ENCODE results near the gene FADS3. TPM values are rescaled to one million over a fixed set of nuclear protein-coding genes. Genes with fewer than 3 reads are reported as not detected.

FADS3 gene
- total and polyA plus RNA-seq, 7 experiments from 2014 or later, result 0.31 to 8.6 (median 2.1) TPM

GRCh38 chr11:61905067-61905696 is 13.8 kb upstream of the FADS3 start:
- no peaks in the 10 kb centered on the region for H3K36me3 Mint-ChIP-seq
- no peaks in the 10 kb centered on the region for H3K36me3 ChIP-seq (ENCODE audit: control insufficient read depth in 2 of 3, insufficient read depth in 3 of 3, low read length in 3 of 3)
- CTCF ChIA-PET, result interaction anchor here (0.7 to 1.7 kb wide), 3 partner anchors 42 to 202 kb away, joined by 4 to 9 read pairs (median 4); no protein-coding TSS in a partner anchor
- ATAC-seq, result no peak
- H3K4me3 ChIP-seq (ENCODE audit: low read length), result no peak overlapping the region
- intact Hi-C loops (cut with micrococcal nuclease), result no loop called here
- H3K27me3 Mint-ChIP-seq, result peaks cover 0 to 4% (median 0%) of the 10 kb centered on the region in 5 donors
- no peaks in the 10 kb centered on the region for H3K9me3 Mint-ChIP-seq
- no peaks in the 10 kb centered on the region for H3K27me3 ChIP-seq (ENCODE audit: control insufficient read depth in 2 of 2, insufficient read depth in 2 of 2, low read length in 2 of 2)
- H3K27ac ChIP-seq (ENCODE audit: low read depth, low read length), result no peak overlapping the region
- no peaks in the 10 kb centered on the region for H3K4me1 Mint-ChIP-seq
- no peaks in the 10 kb centered on the region for H3K9me3 ChIP-seq (ENCODE audit: control insufficient read depth in 2 of 3, low read length in 3 of 3)
- no peaks in the 10 kb centered on the region for H3K4me1 ChIP-seq (ENCODE audit: control insufficient read depth in 2 of 2, insufficient read depth in 2 of 2, low read length in 2 of 2)
- POLR2A ChIA-PET, result no interaction called here
- DNase-seq, result no peak
- no peak overlapping the region for H3K27ac Mint-ChIP-seq
- no peak overlapping the region for H3K4me3 Mint-ChIP-seq

DNA sequence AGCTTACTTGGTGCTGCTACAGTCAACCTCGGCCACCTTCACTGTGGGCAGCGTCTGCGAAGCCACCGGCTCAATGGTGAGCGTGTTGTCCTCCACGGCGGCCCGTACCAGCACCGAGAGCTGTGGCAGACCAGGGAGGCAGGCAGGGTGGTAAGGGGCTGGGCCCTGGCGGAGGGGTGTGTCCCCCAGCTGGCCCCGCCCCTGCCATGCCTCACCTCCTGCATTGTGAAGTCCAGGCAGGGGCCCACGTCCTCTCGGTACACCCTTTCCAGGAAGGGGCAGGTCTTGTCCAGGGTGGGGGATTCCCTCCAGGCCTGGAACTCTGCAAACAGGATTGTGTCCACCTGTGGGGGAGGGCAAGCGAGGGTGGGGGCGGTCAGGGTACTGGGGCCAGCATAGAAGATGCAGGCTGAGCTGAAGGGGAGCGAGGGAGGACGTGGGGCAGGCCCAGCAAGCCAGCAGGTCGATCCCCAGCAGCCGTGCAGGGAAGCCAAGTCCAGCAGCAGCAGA is 13.2 kb upstream of the FADS3 start:
- Mint-ChIP-seq H3K4me3 (no peak overlapping the region), H3K27ac (no peak overlapping the region), H3K4me1 (no peaks in the 10 kb centered on the region), H3K36me3 (no peaks in the 10 kb centered on the region), H3K9me3 (no peaks in the 10 kb centered on the region), H3K27me3 (peaks cover 0 to 4% (median 0%) of the 10 kb centered on the region in 5 donors)
- no peaks in the 10 kb centered on the region for H3K27me3 ChIP-seq (ENCODE audit: control insufficient read depth in 2 of 2, insufficient read depth in 2 of 2, low read length in 2 of 2)
- no peak overlapping the region for H3K27ac ChIP-seq (ENCODE audit: low read depth, low read length)
- no peak overlapping the region for H3K4me3 ChIP-seq (ENCODE audit: low read length)
- ChIA-PET CTCF (interaction anchor here (0.7 to 1.7 kb wide), 3 partner anchors 42 to 203 kb away, joined by 4 to 9 read pairs (median 4); no protein-coding TSS in a partner anchor), POLR2A (no interaction called here)
- DNase-seq, result peak in 1 of 9 donors; percentile 37
- intact Hi-C loops (cut with micrococcal nuclease), result no loop called here
- ATAC-seq, result no peak
- H3K9me3 ChIP-seq (ENCODE audit: control insufficient read depth in 2 of 3, low read length in 3 of 3), result no peaks in the 10 kb centered on the region
- H3K4me1 ChIP-seq (ENCODE audit: control insufficient read depth in 2 of 2, insufficient read depth in 2 of 2, low read length in 2 of 2), result no peaks in the 10 kb centered on the region
- H3K36me3 ChIP-seq (ENCODE audit: control insufficient read depth in 2 of 3, insufficient read depth in 3 of 3, low read length in 3 of 3), result no peaks in the 10 kb centered on the region

GRCh38 chr11:61903845-61904244 is 12.5 kb upstream of the FADS3 start:
- ChIA-PET CTCF (interaction anchor here (1.0 to 1.7 kb wide), 3 partner anchors 43 to 204 kb away, joined by 4 to 9 read pairs (median 4); no protein-coding TSS in a partner anchor), POLR2A (no interaction called here)
- no peaks in the 10 kb centered on the region for H3K9me3 Mint-ChIP-seq
- intact Hi-C loops (cut with micrococcal nuclease), result no loop called here
- Histone ChIP-seq H3K9me3 (ENCODE audit: control insufficient read depth in 2 of 3, low read length in 3 of 3) (no peaks in the 10 kb centered on the region), H3K27me3 (ENCODE audit: control insufficient read depth in 2 of 2, insufficient read depth in 2 of 2, low read length in 2 of 2) (no peaks in the 10 kb centered on the region), H3K4me1 (ENCODE audit: control insufficient read depth in 2 of 2, insufficient read depth in 2 of 2, low read length in 2 of 2) (peaks cover 4% of the 10 kb centered on the region in 2 donors), H3K4me3 (ENCODE audit: low read length) (no peak overlapping the region), H3K27ac (ENCODE audit: low read depth, low read length) (no peak overlapping the region), H3K36me3 (ENCODE audit: control insufficient read depth in 2 of 3, insufficient read depth in 3 of 3, low read length in 3 of 3) (no peaks in the 10 kb centered on the region)
- peaks cover 4 to 7% (median 5%) of the 10 kb centered on the region in 7 donors for H3K4me1 Mint-ChIP-seq
- no peak overlapping the region for H3K4me3 Mint-ChIP-seq
- peak overlapping the region in 1 of 9 donors; percentile 8 for H3K27ac Mint-ChIP-seq
- ATAC-seq (no peak), DNase-seq (no peak)
- H3K36me3 Mint-ChIP-seq, result no peaks in the 10 kb centered on the region
- peaks cover 0 to 4% (median 0%) of the 10 kb centered on the region in 5 donors for H3K27me3 Mint-ChIP-seq

- intact Hi-C loops (cut with micrococcal nuclease), result no loop called here
- Mint-ChIP-seq H3K27ac (no peak overlapping the region), H3K36me3 (no peaks in the 10 kb centered on the region), H3K4me3 (no peak overlapping the region), H3K9me3 (no peaks in the 10 kb centered on the region), H3K27me3 (peaks cover 0 to 4% (median 0%) of the 10 kb centered on the region in 5 donors), H3K4me1 (peaks cover 4 to 7% (median 5%) of the 10 kb centered on the region in 7 donors)
- ATAC-seq (no peak), DNase-seq (no peak)
- Histone ChIP-seq H3K9me3 (ENCODE audit: control insufficient read depth in 2 of 3, low read length in 3 of 3) (no peaks in the 10 kb centered on the region), H3K4me1 (ENCODE audit: control insufficient read depth in 2 of 2, insufficient read depth in 2 of 2, low read length in 2 of 2) (peaks cover 4% of the 10 kb centered on the region in 2 donors), H3K4me3 (ENCODE audit: low read length) (no peak overlapping the region), H3K27ac (ENCODE audit: low read depth, low read length) (no peak overlapping the region), H3K27me3 (ENCODE audit: control insufficient read depth in 2 of 2, insufficient read depth in 2 of 2, low read length in 2 of 2) (no peaks in the 10 kb centered on the region), H3K36me3 (ENCODE audit: control insufficient read depth in 2 of 3, insufficient read depth in 3 of 3, low read length in 3 of 3) (no peaks in the 10 kb centered on the region)
- POLR2A ChIA-PET, result no interaction called here
- CTCF ChIA-PET, result interaction anchor here (1.1 to 8.2 kb wide), 2 partner anchors 10 to 180 kb away, joined by 3 to 206 read pairs; no protein-coding TSS in a partner anchor
Measured at GRCh38 chr11:61902313-61902712, 11.0 kb upstream of the FADS3 start.

DNA sequence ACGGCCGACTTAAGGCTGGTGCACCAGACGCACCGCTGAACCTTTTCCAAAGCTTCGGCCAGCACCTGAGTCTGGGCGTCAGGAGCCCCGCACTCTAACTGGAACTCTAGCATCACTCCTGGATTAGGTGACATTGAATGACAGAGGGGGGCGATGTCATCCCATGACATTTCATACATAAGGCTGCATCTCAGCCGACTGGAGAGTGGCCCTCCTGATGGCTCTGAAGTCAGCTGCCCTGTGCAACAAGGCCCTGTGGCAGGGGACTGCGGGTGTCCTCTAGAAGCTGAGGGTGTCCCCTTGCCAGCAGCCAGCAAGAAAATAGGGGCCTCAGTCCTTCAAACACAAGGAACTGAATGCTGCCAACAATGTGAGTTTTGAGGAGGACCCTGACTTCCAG is 10.1 kb upstream of the FADS3 start:
- intact Hi-C loops (cut with micrococcal nuclease), result no loop called here
- H3K4me1 ChIP-seq (ENCODE audit: control insufficient read depth in 2 of 2, insufficient read depth in 2 of 2, low read length in 2 of 2), result peaks cover 4% of the 10 kb centered on the region in 2 donors
- H3K9me3 ChIP-seq (ENCODE audit: control insufficient read depth in 2 of 3, low read length in 3 of 3), result no peaks in the 10 kb centered on the region
- Mint-ChIP-seq H3K4me1 (peaks cover 4 to 7% (median 5%) of the 10 kb centered on the region in 7 donors), H3K36me3 (no peaks in the 10 kb centered on the region), H3K27ac (no peak overlapping the region), H3K27me3 (peaks cover 0 to 4% (median 0%) of the 10 kb centered on the region in 5 donors), H3K4me3 (no peak overlapping the region), H3K9me3 (no peaks in the 10 kb centered on the region)
- ATAC-seq, result no peak
- POLR2A ChIA-PET, result no interaction called here
- no peak for DNase-seq
- no peaks in the 10 kb centered on the region for H3K36me3 ChIP-seq (ENCODE audit: control insufficient read depth in 2 of 3, insufficient read depth in 3 of 3, low read length in 3 of 3)
- no peak overlapping the region for H3K27ac ChIP-seq (ENCODE audit: low read depth, low read length)
- H3K4me3 ChIP-seq (ENCODE audit: low read length), result no peak overlapping the region
- CTCF ChIA-PET, result interaction anchor here (1.1 to 8.2 kb wide), 5 partner anchors 9 to 207 kb away, joined by 3 to 206 read pairs (median 22); no protein-coding TSS in a partner anchor
- no peaks in the 10 kb centered on the region for H3K27me3 ChIP-seq (ENCODE audit: control insufficient read depth in 2 of 2, insufficient read depth in 2 of 2, low read length in 2 of 2)

DNA sequence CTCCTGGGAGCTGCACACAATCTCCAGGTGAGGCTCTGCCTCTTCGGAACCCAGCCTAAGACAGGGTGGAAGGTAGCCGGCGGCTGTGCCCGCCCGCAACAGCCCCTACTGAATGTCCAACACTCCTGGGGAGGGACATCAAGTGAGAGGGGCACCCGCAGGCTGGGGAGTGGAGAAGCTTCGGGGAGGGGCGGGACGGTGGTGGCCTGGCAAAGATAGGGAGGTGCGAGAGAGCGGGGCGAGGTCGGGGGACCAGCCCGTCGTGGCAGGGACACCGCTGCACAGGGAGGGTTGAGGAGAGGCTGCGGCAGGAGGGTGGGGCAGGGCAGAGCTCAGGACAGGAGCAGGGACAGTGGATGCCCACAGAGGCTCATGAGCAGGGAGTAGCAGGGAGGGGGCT is 8.9 kb upstream of the FADS3 start:
- Histone ChIP-seq H3K4me1 (ENCODE audit: control insufficient read depth in 2 of 2, insufficient read depth in 2 of 2, low read length in 2 of 2) (peaks cover 4% of the 10 kb centered on the region in 2 donors), H3K9me3 (ENCODE audit: control insufficient read depth in 2 of 3, low read length in 3 of 3) (no peaks in the 10 kb centered on the region), H3K27ac (ENCODE audit: low read depth, low read length) (no peak overlapping the region), H3K27me3 (ENCODE audit: control insufficient read depth in 2 of 2, insufficient read depth in 2 of 2, low read length in 2 of 2) (no peaks in the 10 kb centered on the region), H3K4me3 (ENCODE audit: low read length) (no peak overlapping the region), H3K36me3 (ENCODE audit: control insufficient read depth in 2 of 3, insufficient read depth in 3 of 3, low read length in 3 of 3) (no peaks in the 10 kb centered on the region)
- intact Hi-C loops (cut with micrococcal nuclease), result no loop called here
- CTCF ChIA-PET, result interaction anchor here (0.6 to 8.2 kb wide), 7 partner anchors 9 to 208 kb away, joined by 4 to 206 read pairs (median 11); no protein-coding TSS in a partner anchor
- POLR2A ChIA-PET, result interaction anchor here (1.0 kb wide), 1 partner anchor 64 kb away, joined by 4 read pairs; no protein-coding TSS in a partner anchor
- Mint-ChIP-seq H3K9me3 (no peaks in the 10 kb centered on the region), H3K4me3 (no peak overlapping the region), H3K27me3 (peaks cover 0 to 4% (median 0%) of the 10 kb centered on the region in 5 donors), H3K27ac (peak overlapping the region in 1 of 9 donors; percentile 28), H3K4me1 (peaks cover 4 to 7% (median 5%) of the 10 kb centered on the region in 7 donors), H3K36me3 (no peaks in the 10 kb centered on the region)
- ATAC-seq (no peak), DNase-seq (no peak)

Data from naive thymus-derived CD4-positive, alpha-beta T cell (primary cell).